GM19240 (cell line): ENCODE results near the gene ZNF827.

ENCODE experiments used
- DNase-seq: peaks from one replicate; pipeline ENCODE4 v3.0.0; 2011; ENCODE audit warnings: low spot score; ENCODE audit not compliant: insufficient read length

The ZNF827 gene

GRCh38 chr4:145722561-145722960, 216.1 kb downstream of the ZNF827 start:
- no peak for DNase-seq

DNA sequence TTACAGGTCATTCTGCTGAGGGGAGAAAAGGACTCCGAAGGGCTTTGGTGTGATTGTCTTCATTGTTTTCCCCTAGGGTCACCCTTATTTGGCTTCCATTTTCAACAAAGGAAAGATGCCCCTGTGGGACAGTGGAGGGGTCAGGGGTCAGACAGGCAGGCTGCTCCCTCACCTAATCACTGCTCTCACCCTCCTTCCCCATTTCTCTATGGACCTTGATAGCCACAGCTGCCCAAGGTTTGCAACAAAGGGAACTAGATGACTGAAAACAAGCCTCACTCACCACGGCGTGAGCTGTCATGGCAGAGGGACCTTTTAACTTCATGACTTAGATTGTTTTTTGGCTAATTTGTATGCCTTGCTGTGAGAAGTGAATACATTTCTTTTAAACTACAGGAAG, 218.0 kb downstream of the ZNF827 start:
- DNase-seq: no peak

- DNase-seq: no peak
These were observed 218.6 kb downstream of the ZNF827 start for GRCh38 chr4:145719752-145720624.

DNA sequence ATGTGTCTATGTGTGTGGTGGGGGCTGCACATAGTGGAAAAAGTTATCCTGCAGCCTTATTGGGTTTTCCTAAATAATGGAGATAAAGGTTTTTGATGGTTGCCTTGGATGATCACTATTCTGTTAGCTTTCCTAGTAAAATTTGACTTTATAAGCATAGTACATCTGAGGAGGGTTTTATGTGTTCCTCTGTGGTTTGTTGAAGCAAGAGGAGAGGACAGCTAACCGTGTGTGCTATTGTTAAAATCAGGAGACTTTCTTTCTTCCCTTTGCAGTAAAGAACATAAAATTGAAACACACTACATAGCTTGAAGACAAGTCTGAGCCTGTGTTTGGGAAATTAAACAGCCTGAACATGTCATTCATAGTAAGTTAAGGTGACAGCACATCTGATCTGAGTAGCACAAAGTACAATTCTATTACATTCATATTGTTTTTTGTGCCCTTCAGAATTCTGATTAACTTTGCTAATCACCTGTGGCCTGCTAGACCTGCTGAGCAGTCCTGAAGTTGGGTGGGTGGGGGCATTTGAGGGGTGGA, 221.9 kb downstream of the ZNF827 start:
- no peak for DNase-seq

GRCh38 chr4:145716200-145716599, 222.4 kb downstream of the ZNF827 start:
- no peak for DNase-seq

GRCh38 chr4:145709843-145710242, 228.8 kb downstream of the ZNF827 start:
- DNase-seq: no peak

DNA sequence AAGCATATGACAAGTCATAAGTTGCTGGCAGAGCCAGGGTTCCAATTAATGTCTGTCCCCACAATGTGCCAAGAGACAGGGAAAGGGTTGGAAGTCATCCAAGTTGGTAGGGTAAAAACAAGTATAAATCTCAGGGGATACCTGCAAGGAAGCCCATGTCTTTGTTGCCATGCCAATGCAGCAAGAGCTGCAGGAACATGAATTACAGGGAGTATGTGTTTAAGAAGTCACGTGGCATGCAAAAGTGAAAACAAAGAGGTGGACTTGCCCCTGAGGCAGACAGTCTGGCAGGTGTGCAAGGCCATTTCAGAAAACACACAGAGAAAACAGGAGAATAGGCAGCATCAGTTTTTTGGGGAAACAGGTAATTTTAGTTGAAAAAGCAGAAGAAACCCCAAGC, 229.3 kb downstream of the ZNF827 start:
- no peak for DNase-seq
